Measurements from ENCODE around the gene COMMD4. TPM values are rescaled to one million over a fixed set of nuclear protein-coding genes. Genes with fewer than 3 reads are reported as not detected.

Gene COMMD4
- total RNA-seq, 1 donor from 2014 or later, result 70.5 TPM

GRCh38 chr15:75357976-75358673 is 22.3 kb downstream of the COMMD4 start:
- H3K4me3 Mint-ChIP-seq, result no peak overlapping the region
- TF ChIP-seq CTCF (IDR thresholded peaks at IDR 0.05; ENCODE audit: unreplicated experiment), result no peak
- DNase-seq (ENCODE audit: low spot score in 2 of 2, unreplicated experiment in 2 of 2), result no peak
- peaks cover 1% of the 10 kb centered on the region for H3K36me3 Mint-ChIP-seq
- H3K9me3 Mint-ChIP-seq, result no peaks in the 10 kb centered on the region
- no peak overlapping the region for H3K27ac Mint-ChIP-seq
- H3K4me1 Mint-ChIP-seq, result no peaks in the 10 kb centered on the region
- no peaks in the 10 kb centered on the region for H3K27me3 Mint-ChIP-seq (ENCODE audit: low read depth)

- Mint-ChIP-seq H3K36me3 (peaks cover 1% of the 10 kb centered on the region), H3K27me3 (ENCODE audit: low read depth) (no peaks in the 10 kb centered on the region), H3K27ac (no peak overlapping the region), H3K9me3 (no peaks in the 10 kb centered on the region), H3K4me1 (no peaks in the 10 kb centered on the region), H3K4me3 (no peak overlapping the region)
- DNase-seq (ENCODE audit: low spot score in 2 of 2, unreplicated experiment in 2 of 2), result no peak
- TF ChIP-seq CTCF (IDR thresholded peaks at IDR 0.05; ENCODE audit: unreplicated experiment), result no peak
These were observed 23.1 kb downstream of the COMMD4 start for GRCh38 chr15:75358771-75359536.

- Mint-ChIP-seq H3K27ac (no peak overlapping the region), H3K36me3 (peaks cover 3% of the 10 kb centered on the region), H3K27me3 (ENCODE audit: low read depth) (no peaks in the 10 kb centered on the region), H3K9me3 (no peaks in the 10 kb centered on the region), H3K4me1 (no peaks in the 10 kb centered on the region), H3K4me3 (no peak overlapping the region)
- no peak for DNase-seq (ENCODE audit: low spot score in 2 of 2, unreplicated experiment in 2 of 2)
- no peak for TF ChIP-seq CTCF (IDR thresholded peaks at IDR 0.05; ENCODE audit: unreplicated experiment)
These were observed 23.8 kb downstream of the COMMD4 start for GRCh38 chr15:75359537-75360250.

- no peak overlapping the region for H3K4me3 Mint-ChIP-seq
- no peak for TF ChIP-seq CTCF (IDR thresholded peaks at IDR 0.05; ENCODE audit: unreplicated experiment)
- no peak overlapping the region for H3K27ac Mint-ChIP-seq
- no peaks in the 10 kb centered on the region for H3K9me3 Mint-ChIP-seq
- H3K4me1 Mint-ChIP-seq, result no peaks in the 10 kb centered on the region
- H3K36me3 Mint-ChIP-seq, result peaks cover 3% of the 10 kb centered on the region
- no peaks in the 10 kb centered on the region for H3K27me3 Mint-ChIP-seq (ENCODE audit: low read depth)
- DNase-seq (ENCODE audit: low spot score in 2 of 2, unreplicated experiment in 2 of 2), result no peak
These were observed 24.5 kb downstream of the COMMD4 start for GRCh38 chr15:75360391-75360790.

GRCh38 chr15:75360856-75361255 is 25.0 kb downstream of the COMMD4 start:
- Mint-ChIP-seq H3K4me1 (no peaks in the 10 kb centered on the region), H3K27me3 (ENCODE audit: low read depth) (no peaks in the 10 kb centered on the region), H3K36me3 (peaks cover 1% of the 10 kb centered on the region), H3K9me3 (no peaks in the 10 kb centered on the region), H3K4me3 (no peak overlapping the region), H3K27ac (no peak overlapping the region)
- TF ChIP-seq CTCF (IDR thresholded peaks at IDR 0.05; ENCODE audit: unreplicated experiment), result no peak
- DNase-seq (ENCODE audit: low spot score in 2 of 2, unreplicated experiment in 2 of 2), result no peak

Data from mesothelial cell of epicardium (in vitro differentiated cells).